ENCODE results near the gene TAS2R38.

The TAS2R38 gene

GRCh38 chr7:141950806-141951205 is 22.8 kb downstream of the TAS2R38 start:
- no peaks in the 10 kb centered on the region for H3K79me2 ChIP-seq (ENCODE audit: control insufficient read depth, insufficient read depth, low read length, poor library complexity)
- H2AFZ ChIP-seq (ENCODE audit: insufficient read depth, low read length, poor library complexity) = no peak overlapping the region
- no peak overlapping the region for H2AK5ac ChIP-seq (ENCODE audit: low read length)
- no peak overlapping the region for H3K27ac ChIP-seq (ENCODE audit: low read depth, low read length)
- H3K36me3 ChIP-seq (ENCODE audit: control insufficient read depth in 1 of 2, insufficient read depth in 2 of 2, low read length in 2 of 2) = no peaks in the 10 kb centered on the region
- no peak overlapping the region for H4K12ac ChIP-seq (ENCODE audit: low read depth, low read length)
- no peak overlapping the region for H3K4me2 ChIP-seq (ENCODE audit: low read length)
- no peak overlapping the region for H3K14ac ChIP-seq (ENCODE audit: low read length)
- no peak overlapping the region for H3K9ac ChIP-seq (ENCODE audit: low read length)
- H3K4ac ChIP-seq (ENCODE audit: low read depth, low read length) = no peak overlapping the region
- no peak for DNase-seq
- WGBS (ENCODE audit: extremely low coverage, insufficient coverage, insufficient read length) = no CpG with 5 or more reads among the region's 1 CpG
- no peaks in the 10 kb centered on the region for H3K79me1 ChIP-seq (ENCODE audit: low read length)
- H3K23ac ChIP-seq (ENCODE audit: low read length) = no peak overlapping the region
- H2BK120ac ChIP-seq (ENCODE audit: insufficient read depth, low read length, poor library complexity) = no peak overlapping the region
- no peak overlapping the region for H3K18ac ChIP-seq (ENCODE audit: low read length)
- no peaks in the 10 kb centered on the region for H3K9me3 ChIP-seq (ENCODE audit: insufficient read depth, low read depth, low read length)
- H3K4me3 ChIP-seq (ENCODE audit: low read depth, low read length) = no peak overlapping the region
- H2BK12ac ChIP-seq (ENCODE audit: low read length) = no peak overlapping the region
- H2BK5ac ChIP-seq (ENCODE audit: low read depth, low read length, poor library complexity) = no peak overlapping the region
- H3K27me3 ChIP-seq (ENCODE audit: insufficient read depth, low read length) = no peaks in the 10 kb centered on the region
- no peak overlapping the region for H4K8ac ChIP-seq (ENCODE audit: low read depth, low read length)
- H3K4me1 ChIP-seq (ENCODE audit: control insufficient read depth in 1 of 2, insufficient read depth in 2 of 2, low read length in 2 of 2) = no peaks in the 10 kb centered on the region
- no peak overlapping the region for H4K91ac ChIP-seq (ENCODE audit: low read depth, low read length)

DNA sequence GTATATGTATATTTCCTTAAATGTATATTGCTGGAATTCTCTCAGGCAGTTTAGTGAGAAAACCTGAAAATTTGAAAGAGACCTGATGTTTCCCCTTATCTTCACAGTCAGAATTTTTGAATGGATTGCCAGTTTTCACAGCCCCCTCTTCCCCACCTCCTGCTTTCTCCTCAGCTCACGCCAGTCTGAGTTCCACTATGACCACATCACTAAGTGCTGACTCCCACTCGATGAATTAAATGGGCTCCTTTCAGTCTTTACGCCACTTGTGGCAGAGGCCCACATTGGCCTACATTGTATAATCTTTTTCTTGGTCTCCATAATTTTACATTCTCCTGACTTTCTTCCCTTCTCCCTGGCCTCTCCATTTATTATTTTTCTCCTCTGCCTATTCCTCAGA is 23.7 kb downstream of the TAS2R38 start:
- no peak overlapping the region for H3K4ac ChIP-seq (ENCODE audit: low read depth, low read length)
- no peak overlapping the region for H2BK5ac ChIP-seq (ENCODE audit: low read depth, low read length, poor library complexity)
- WGBS (ENCODE audit: extremely low coverage, insufficient coverage, insufficient read length) = no CpG with 5 or more reads among the region's 3 CpGs
- no peak overlapping the region for H3K27ac ChIP-seq (ENCODE audit: low read depth, low read length)
- no peaks in the 10 kb centered on the region for H3K79me1 ChIP-seq (ENCODE audit: low read length)
- no peaks in the 10 kb centered on the region for H3K79me2 ChIP-seq (ENCODE audit: control insufficient read depth, insufficient read depth, low read length, poor library complexity)
- H3K14ac ChIP-seq (ENCODE audit: low read length) = no peak overlapping the region
- no peaks in the 10 kb centered on the region for H3K36me3 ChIP-seq (ENCODE audit: control insufficient read depth in 1 of 2, insufficient read depth in 2 of 2, low read length in 2 of 2)
- H3K9ac ChIP-seq (ENCODE audit: low read length) = no peak overlapping the region
- no peak overlapping the region for H3K18ac ChIP-seq (ENCODE audit: low read length)
- no peak overlapping the region for H3K23ac ChIP-seq (ENCODE audit: low read length)
- H3K4me3 ChIP-seq (ENCODE audit: low read depth, low read length) = no peak overlapping the region
- DNase-seq = no peak
- no peak overlapping the region for H2AK5ac ChIP-seq (ENCODE audit: low read length)
- H4K8ac ChIP-seq (ENCODE audit: low read depth, low read length) = no peak overlapping the region
- no peaks in the 10 kb centered on the region for H3K4me1 ChIP-seq (ENCODE audit: control insufficient read depth in 1 of 2, insufficient read depth in 2 of 2, low read length in 2 of 2)
- H4K91ac ChIP-seq (ENCODE audit: low read depth, low read length) = no peak overlapping the region
- no peak overlapping the region for H4K12ac ChIP-seq (ENCODE audit: low read depth, low read length)
- H3K27me3 ChIP-seq (ENCODE audit: insufficient read depth, low read length) = no peaks in the 10 kb centered on the region
- H2BK120ac ChIP-seq (ENCODE audit: insufficient read depth, low read length, poor library complexity) = no peak overlapping the region
- H3K9me3 ChIP-seq (ENCODE audit: insufficient read depth, low read depth, low read length) = no peaks in the 10 kb centered on the region
- no peak overlapping the region for H3K4me2 ChIP-seq (ENCODE audit: low read length)
- no peak overlapping the region for H2AFZ ChIP-seq (ENCODE audit: insufficient read depth, low read length, poor library complexity)
- no peak overlapping the region for H2BK12ac ChIP-seq (ENCODE audit: low read length)

GRCh38 chr7:141949451-141949850 is 24.1 kb downstream of the TAS2R38 start:
- Histone ChIP-seq H3K9me3 (ENCODE audit: insufficient read depth, low read depth, low read length) (no peaks in the 10 kb centered on the region), H3K4me2 (ENCODE audit: low read length) (no peak overlapping the region), H3K18ac (ENCODE audit: low read length) (no peak overlapping the region)

GRCh38 chr7:141949021-141949420 is 24.6 kb downstream of the TAS2R38 start:
- H4K91ac ChIP-seq (ENCODE audit: low read depth, low read length) = no peak overlapping the region
- H3K18ac ChIP-seq (ENCODE audit: low read length) = no peak overlapping the region
- no peak overlapping the region for H4K12ac ChIP-seq (ENCODE audit: low read depth, low read length)
- no peak overlapping the region for H3K4me3 ChIP-seq (ENCODE audit: low read depth, low read length)
- WGBS (ENCODE audit: extremely low coverage, insufficient coverage, insufficient read length) = no CpG with 5 or more reads among the region's 2 CpGs
- H2BK120ac ChIP-seq (ENCODE audit: insufficient read depth, low read length, poor library complexity) = no peak overlapping the region
- H3K23ac ChIP-seq (ENCODE audit: low read length) = no peak overlapping the region
- no peak overlapping the region for H3K4ac ChIP-seq (ENCODE audit: low read depth, low read length)
- no peak overlapping the region for H2AK5ac ChIP-seq (ENCODE audit: low read length)
- H3K79me1 ChIP-seq (ENCODE audit: low read length) = no peaks in the 10 kb centered on the region
- no peaks in the 10 kb centered on the region for H3K36me3 ChIP-seq (ENCODE audit: control insufficient read depth in 1 of 2, insufficient read depth in 2 of 2, low read length in 2 of 2)
- H3K79me2 ChIP-seq (ENCODE audit: control insufficient read depth, insufficient read depth, low read length, poor library complexity) = no peaks in the 10 kb centered on the region
- no peaks in the 10 kb centered on the region for H3K4me1 ChIP-seq (ENCODE audit: control insufficient read depth in 1 of 2, insufficient read depth in 2 of 2, low read length in 2 of 2)
- no peak overlapping the region for H2BK5ac ChIP-seq (ENCODE audit: low read depth, low read length, poor library complexity)
- H3K27me3 ChIP-seq (ENCODE audit: insufficient read depth, low read length) = no peaks in the 10 kb centered on the region
- H4K8ac ChIP-seq (ENCODE audit: low read depth, low read length) = no peak overlapping the region
- H3K9me3 ChIP-seq (ENCODE audit: insufficient read depth, low read depth, low read length) = no peaks in the 10 kb centered on the region
- no peak overlapping the region for H3K27ac ChIP-seq (ENCODE audit: low read depth, low read length)
- no peak overlapping the region for H3K9ac ChIP-seq (ENCODE audit: low read length)
- no peak overlapping the region for H2BK12ac ChIP-seq (ENCODE audit: low read length)
- no peak overlapping the region for H3K14ac ChIP-seq (ENCODE audit: low read length)
- DNase-seq = no peak
- H3K4me2 ChIP-seq (ENCODE audit: low read length) = no peak overlapping the region
- no peak overlapping the region for H2AFZ ChIP-seq (ENCODE audit: insufficient read depth, low read length, poor library complexity)

More at GRCh38 chr7:141949451-141949850, 24.1 kb downstream of the TAS2R38 start:
- Histone ChIP-seq H3K27me3 (ENCODE audit: insufficient read depth, low read length) (no peaks in the 10 kb centered on the region), H4K12ac (ENCODE audit: low read depth, low read length) (no peak overlapping the region), H3K14ac (ENCODE audit: low read length) (no peak overlapping the region), H3K36me3 (ENCODE audit: control insufficient read depth in 1 of 2, insufficient read depth in 2 of 2, low read length in 2 of 2) (no peaks in the 10 kb centered on the region), H2BK5ac (ENCODE audit: low read depth, low read length, poor library complexity) (no peak overlapping the region), H3K9ac (ENCODE audit: low read length) (no peak overlapping the region), H3K79me2 (ENCODE audit: control insufficient read depth, insufficient read depth, low read length, poor library complexity) (no peaks in the 10 kb centered on the region), H4K8ac (ENCODE audit: low read depth, low read length) (no peak overlapping the region), H2AK5ac (ENCODE audit: low read length) (no peak overlapping the region), H3K23ac (ENCODE audit: low read length) (no peak overlapping the region), H2BK12ac (ENCODE audit: low read length) (no peak overlapping the region), H2BK120ac (ENCODE audit: insufficient read depth, low read length, poor library complexity) (no peak overlapping the region), H4K91ac (ENCODE audit: low read depth, low read length) (no peak overlapping the region), H2AFZ (ENCODE audit: insufficient read depth, low read length, poor library complexity) (no peak overlapping the region), H3K27ac (ENCODE audit: low read depth, low read length) (no peak overlapping the region), H3K4me3 (ENCODE audit: low read depth, low read length) (no peak overlapping the region), H3K4me1 (ENCODE audit: control insufficient read depth in 1 of 2, insufficient read depth in 2 of 2, low read length in 2 of 2) (no peaks in the 10 kb centered on the region), H3K4ac (ENCODE audit: low read depth, low read length) (no peak overlapping the region), H3K79me1 (ENCODE audit: low read length) (no peaks in the 10 kb centered on the region)
- no CpG with 5 or more reads among the region's 2 CpGs for WGBS (ENCODE audit: extremely low coverage, insufficient coverage, insufficient read length)
- no peak for DNase-seq

Measured in trophoblast cell (in vitro differentiated cells and primary cell).